ENCODE data around the gene CD46.

The CD46 gene

DNA sequence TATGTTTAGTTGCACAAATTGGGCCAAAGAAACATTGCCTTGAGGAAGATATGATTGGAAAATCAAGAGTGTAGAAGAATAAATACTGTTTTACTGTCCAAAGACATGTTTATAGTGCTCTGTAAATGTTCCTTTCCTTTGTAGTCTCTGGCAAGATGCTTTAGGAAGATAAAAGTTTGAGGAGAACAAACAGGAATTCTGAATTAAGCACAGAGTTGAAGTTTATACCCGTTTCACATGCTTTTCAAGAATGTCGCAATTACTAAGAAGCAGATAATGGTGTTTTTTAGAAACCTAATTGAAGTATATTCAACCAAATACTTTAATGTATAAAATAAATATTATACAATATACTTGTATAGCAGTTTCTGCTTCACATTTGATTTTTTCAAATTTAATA lies 43.0 kb downstream of the CD46 start:
- DNase-seq (ENCODE audit: low read depth), result no peak

DNA sequence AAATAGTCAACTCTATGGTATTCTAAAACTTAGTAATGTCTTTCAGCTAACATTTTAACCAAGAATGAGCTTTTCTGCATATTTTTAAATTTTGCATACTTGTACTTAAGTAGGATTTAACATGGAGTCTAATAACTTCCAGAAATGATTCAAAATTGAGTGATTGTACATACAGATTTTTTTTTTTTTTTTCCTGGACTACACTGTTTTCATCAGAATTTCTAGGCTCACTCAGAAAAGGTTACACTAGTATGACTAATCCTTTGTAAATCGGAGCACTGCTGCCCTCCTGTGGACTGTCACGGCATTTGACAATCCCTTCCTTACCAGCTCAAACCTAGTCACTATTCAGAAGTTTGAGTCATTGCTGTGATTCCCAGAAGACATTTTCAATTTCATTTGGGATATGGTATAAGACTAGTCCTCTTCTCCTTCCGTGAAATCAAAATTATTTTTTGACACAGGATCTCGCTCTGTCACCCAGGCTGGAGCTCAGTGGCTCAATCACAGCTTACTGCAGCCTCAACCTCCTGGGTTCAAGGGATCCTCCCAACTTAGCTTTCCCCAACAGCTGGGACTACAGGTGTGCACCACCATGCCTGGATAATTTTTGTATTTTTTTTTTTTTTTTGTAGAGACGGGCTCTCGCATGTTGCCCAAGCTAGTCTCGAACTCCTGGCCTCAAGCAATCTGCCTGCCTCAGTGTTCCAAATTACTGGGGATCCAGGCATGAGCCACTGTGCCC lies 45.5 kb downstream of the CD46 start:
- DNase-seq (ENCODE audit: low read depth), result peak; percentile 70

- DNase-seq (ENCODE audit: low read depth), result no peak
Measured at GRCh38 chr1:207798847-207799246, 47.0 kb downstream of the CD46 start.

- no peak for DNase-seq (ENCODE audit: low read depth)
Measured at GRCh38 chr1:207799989-207800648, 48.3 kb downstream of the CD46 start.

DNA sequence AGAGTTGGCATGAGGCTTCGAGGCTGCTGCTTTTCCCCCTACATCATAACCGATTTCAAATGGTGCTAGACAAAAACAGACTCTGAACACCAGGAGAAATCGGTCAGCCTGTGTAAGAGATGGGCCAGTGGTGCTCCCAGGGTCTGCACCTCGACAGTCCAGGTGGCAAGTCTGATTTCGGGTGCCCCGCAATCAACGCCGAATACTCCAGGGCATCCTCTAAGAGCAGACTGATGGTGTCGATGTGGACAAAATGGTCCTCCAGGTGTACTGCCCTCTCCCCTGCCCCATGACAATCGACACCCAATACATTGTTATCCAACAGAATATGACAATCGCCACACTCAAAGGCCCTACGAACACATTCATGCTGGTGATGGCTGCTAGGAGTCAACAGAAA lies 50.0 kb downstream of the CD46 start:
- DNase-seq (ENCODE audit: low read depth), result no peak

DNA sequence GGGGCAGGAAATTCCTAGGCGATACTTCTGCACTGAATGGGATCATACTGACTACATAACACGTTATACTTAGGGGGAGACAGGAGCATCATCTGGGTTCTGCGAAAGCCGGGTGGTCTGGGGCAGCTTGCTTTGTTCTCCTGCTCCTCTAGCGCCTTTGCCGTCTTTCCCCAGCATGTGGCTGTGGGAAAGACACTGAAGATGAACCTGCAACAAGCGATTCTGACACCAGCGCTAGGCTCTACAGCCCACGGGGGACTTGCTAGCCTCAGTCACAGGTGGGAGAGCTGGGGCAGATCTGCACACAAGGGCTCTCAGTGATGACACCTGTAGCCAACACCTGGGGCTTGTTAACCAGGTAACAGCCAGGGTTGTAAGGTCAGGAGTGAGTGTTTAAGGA lies 51.8 kb downstream of the CD46 start:
- no peak for DNase-seq (ENCODE audit: low read depth)

GRCh38 chr1:207804721-207805468 lies 53.0 kb downstream of the CD46 start:
- no peak for DNase-seq (ENCODE audit: low read depth)

DNA sequence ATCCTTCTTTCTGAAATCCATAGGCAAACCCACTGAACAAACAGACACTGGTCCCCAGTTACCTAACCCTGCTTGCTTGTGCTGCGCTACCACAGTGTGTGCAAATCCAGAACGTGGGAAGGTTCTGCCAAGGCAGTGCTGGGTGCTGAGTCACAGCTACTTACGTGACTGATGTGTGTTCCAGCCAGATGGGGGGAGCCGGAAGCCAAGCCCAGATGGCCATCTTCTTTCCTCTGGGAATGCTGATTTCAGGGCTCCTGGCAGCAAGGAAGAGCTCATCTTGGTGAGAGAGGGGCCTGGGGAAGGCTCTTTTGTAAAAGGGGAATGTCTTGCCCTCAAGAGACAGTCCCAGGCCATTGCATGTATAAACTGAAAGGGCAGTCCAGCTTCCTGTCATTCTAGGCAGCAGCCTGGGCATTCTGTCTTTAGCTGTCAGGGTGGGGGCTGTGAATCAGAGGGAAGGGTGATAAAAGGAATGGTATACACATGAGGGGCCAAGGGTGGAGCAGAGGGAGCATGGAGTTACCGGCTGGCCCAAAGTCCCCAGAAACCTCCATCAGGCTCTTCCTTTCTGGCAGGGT lies 54.1 kb downstream of the CD46 start:
- no peak for DNase-seq (ENCODE audit: low read depth)

DNA sequence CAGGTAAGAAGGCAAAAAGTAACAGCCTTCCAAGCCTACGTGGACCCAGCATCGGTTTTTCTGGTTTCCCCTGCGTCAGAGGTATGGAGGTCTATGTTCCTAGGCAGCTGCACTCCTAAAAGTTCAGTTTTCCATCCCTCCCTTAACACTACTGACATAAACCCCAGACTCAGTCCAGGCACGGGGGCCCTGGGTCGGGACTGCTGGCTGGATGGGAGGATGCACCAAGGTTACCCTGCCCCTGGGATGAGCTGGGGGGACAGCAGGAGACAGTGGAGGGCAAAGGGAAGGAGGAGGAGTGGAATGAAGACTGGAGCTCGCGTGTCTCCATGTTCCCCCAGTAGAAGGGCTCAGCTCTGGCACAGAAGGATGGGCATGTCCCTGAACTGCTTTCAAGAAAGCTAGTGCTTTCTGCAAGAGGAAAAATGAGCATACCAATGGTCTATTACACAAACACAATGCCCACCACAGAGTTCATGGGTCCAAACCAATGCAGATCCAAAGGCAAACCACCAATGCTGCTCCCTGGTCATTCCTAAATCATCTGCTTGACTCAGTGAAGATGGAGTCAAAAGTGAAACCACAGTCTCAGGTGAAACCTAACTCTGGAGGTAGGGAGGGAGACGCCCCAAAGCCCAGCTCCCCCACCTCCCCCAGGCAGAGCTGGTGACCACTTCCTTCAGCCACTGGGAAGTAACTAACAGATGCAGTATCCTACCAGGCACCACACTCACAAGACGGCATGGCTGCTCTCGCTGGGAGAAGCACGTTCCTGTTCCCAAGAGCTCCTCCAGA lies 54.9 kb downstream of the CD46 start:
- no peak for DNase-seq (ENCODE audit: low read depth)

- no peak for DNase-seq (ENCODE audit: low read depth)
Measured at GRCh38 chr1:207807326-207807689, 55.5 kb downstream of the CD46 start.

GRCh38 chr1:207807690-207808321 lies 56.0 kb downstream of the CD46 start:
- no peak for DNase-seq (ENCODE audit: low read depth)

GRCh38 chr1:207808322-207808705 lies 56.5 kb downstream of the CD46 start:
- no peak for DNase-seq (ENCODE audit: low read depth)

DNA sequence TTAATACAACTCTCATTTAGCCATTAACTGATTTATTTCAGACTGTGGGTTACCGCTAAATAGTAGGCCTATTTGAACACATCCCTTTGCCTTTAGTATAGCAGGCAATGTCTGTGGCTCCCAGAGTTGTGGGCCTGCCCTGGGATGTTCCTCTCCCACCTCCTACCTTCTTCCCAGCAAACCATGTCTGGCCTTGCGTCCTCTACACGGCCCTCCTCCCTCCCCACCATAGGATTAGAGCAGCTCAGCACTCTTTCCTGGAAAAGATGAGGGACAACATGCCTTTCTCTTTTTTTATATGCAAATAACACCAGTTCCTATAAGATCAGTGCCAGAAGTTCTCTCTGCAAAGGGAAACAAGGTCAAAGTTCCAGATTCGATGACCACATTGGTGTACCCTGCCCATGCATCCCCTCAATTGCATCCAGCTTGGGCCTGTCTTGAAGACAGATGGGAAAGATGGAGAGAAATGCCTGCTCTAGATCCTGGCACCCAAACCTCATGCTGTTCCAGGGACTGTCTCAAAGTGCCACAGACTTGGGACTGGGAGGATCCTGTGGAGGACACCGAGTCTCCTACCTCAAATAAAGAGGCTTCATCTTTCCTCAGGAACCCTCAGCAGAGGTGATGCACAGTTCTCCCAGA lies 57.2 kb downstream of the CD46 start:
- no peak for DNase-seq (ENCODE audit: low read depth)

GRCh38 chr1:207810173-207810572 lies 58.3 kb downstream of the CD46 start:
- DNase-seq (ENCODE audit: low read depth), result no peak

- no peak for DNase-seq (ENCODE audit: low read depth)
Measured at GRCh38 chr1:207810606-207811295, 58.9 kb downstream of the CD46 start.

DNA sequence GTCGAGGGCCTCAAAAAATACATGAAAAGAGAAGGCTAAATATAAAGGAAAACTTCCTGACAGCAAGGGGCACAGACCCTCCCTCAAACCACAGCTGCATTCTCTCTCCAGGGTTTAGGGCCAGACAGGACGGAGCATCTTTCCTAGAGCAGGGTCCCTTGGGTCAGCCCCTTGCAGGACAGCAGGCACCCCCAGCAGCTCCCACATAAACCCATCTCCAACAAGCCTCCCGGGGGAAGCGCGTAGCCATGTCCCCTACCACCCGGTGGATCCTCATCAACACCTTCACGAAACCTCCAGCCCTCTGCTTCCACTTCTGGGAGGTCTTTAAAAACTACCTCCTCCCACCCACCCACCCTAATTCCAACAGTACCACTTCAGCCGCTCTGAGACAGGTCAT lies 59.5 kb downstream of the CD46 start:
- no peak for DNase-seq (ENCODE audit: low read depth)

GRCh38 chr1:207811920-207812720 lies 60.3 kb downstream of the CD46 start:
- DNase-seq (ENCODE audit: low read depth), result no peak

DNA sequence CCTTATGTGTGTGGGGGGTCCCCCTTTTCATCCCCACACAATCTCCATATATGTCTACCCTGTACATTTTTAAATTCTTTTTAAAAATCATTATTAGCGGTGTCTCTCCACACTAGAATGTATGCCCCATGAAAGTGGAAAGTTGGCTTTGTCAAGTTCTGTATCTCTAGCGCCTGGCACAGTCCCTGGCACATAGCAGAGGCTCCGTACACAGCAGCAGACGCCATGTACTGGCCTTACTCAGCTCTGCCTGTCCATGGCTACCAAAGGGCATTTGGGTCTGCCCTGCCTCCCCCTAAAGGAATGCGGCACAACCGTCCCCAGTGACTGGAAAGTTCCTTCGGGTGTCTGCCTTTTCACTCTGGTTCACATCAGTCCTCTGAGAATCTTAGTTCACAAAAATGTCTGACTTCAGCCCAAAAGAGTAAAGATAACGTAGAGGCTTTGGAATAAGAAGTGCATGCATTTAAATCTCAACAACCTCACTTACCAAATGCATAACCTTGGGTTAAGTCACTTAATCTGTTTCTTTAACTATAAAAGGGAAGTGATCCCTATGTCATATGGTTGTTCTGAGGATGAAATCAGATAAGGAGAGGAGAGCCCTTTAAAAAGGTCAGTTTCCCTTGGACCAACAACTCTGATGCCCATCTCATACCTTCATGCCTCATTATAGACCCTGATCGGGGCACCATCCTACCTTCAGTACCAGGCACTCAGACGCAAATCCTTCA lies 61.1 kb downstream of the CD46 start:
- DNase-seq (ENCODE audit: low read depth), result no peak

GRCh38 chr1:207813512-207813881 lies 61.6 kb downstream of the CD46 start:
- no peak for DNase-seq (ENCODE audit: low read depth)
